Neural cell (in vitro differentiated cells): ENCODE measurements around the gene HPSE2.

Experiments
- CTCF ChIP-seq: fragments of 450-650 bp; IDR thresholded peaks from 2 replicates; pipeline ENCODE4 v1.5.1; 2014; ENCODE audit warnings: antibody characterized with exemption, mild to moderate bottlenecking, moderate library complexity; ENCODE audit not compliant: poor library complexity, severe bottlenecking
- POLR2AphosphoS5 ChIP-seq: IDR thresholded peaks from 2 replicates; pipeline ENCODE4 v1.6.1; 2012
- REST ChIP-seq: IDR thresholded peaks from 2 replicates; pipeline ENCODE4 v1.6.1; 2012; ENCODE audit warnings: borderline replicate concordance

GRCh38 chr10:98713586-98713985 lies 522.1 kb downstream of the HPSE2 start:
- TF ChIP-seq CTCF (no peak), POLR2AphosphoS5 (no peak), REST (no peak)
